ENCODE data around the gene TNRC18.
"Not testable (repeated sequence)": the region's sequence is repeated elsewhere in the genome, so short reads cannot be mapped to it uniquely, and the experiment has no call there.

Gene TNRC18

GRCh38 chr7:5348134-5349004 lies 75.3 kb downstream of the TNRC18 start:
- no peak for DNase-seq

GRCh38 chr7:5345671-5346070 lies 78.0 kb downstream of the TNRC18 start:
- DNase-seq = no peak

GRCh38 chr7:5345171-5345570 lies 78.5 kb downstream of the TNRC18 start:
- DNase-seq = no peak

GRCh38 chr7:5344342-5344741 lies 79.3 kb downstream of the TNRC18 start:
- DNase-seq = no peak

- no peak for DNase-seq
Measured at GRCh38 chr7:5343884-5344283, 79.8 kb downstream of the TNRC18 start.

- no peak for DNase-seq
Measured at GRCh38 chr7:5342631-5343030, 81.0 kb downstream of the TNRC18 start.

GRCh38 chr7:5339955-5340354 lies 83.7 kb downstream of the TNRC18 start:
- no peak for DNase-seq

GRCh38 chr7:5337047-5337446 lies 86.6 kb downstream of the TNRC18 start:
- no peak for DNase-seq

- DNase-seq = no peak
Measured at GRCh38 chr7:5334671-5335070, 89.0 kb downstream of the TNRC18 start.

- DNase-seq = no peak
Measured at GRCh38 chr7:5333121-5334045, 90.3 kb downstream of the TNRC18 start.

- no peak for DNase-seq
Measured at GRCh38 chr7:5332579-5332978, 91.1 kb downstream of the TNRC18 start.

- no peak for DNase-seq
Measured at GRCh38 chr7:5330288-5330687, 93.3 kb downstream of the TNRC18 start.

- no peak for DNase-seq
Measured at GRCh38 chr7:5324961-5325360, 98.7 kb downstream of the TNRC18 start.

- DNase-seq = not testable (repeated sequence)
Measured at GRCh38 chr7:5323800-5324781, 99.5 kb downstream of the TNRC18 start.

- no peak for DNase-seq
Measured at GRCh38 chr7:5322621-5323410, 100.8 kb downstream of the TNRC18 start.

- no peak for DNase-seq
Measured at GRCh38 chr7:5320802-5321396, 102.7 kb downstream of the TNRC18 start.

- DNase-seq = no peak
Measured at GRCh38 chr7:5320391-5320790, 103.2 kb downstream of the TNRC18 start.

- not testable (repeated sequence) for DNase-seq
Measured at GRCh38 chr7:5318613-5319012, 105.0 kb downstream of the TNRC18 start.

- DNase-seq = no peak
Measured at GRCh38 chr7:5315761-5316160, 107.9 kb downstream of the TNRC18 start.

- DNase-seq = no peak
Measured at GRCh38 chr7:5314864-5315263, 108.8 kb downstream of the TNRC18 start.

All from femur (tissue), 1 donor.